Measurements from ENCODE around the gene C10orf90.

C10orf90 gene

DNA sequence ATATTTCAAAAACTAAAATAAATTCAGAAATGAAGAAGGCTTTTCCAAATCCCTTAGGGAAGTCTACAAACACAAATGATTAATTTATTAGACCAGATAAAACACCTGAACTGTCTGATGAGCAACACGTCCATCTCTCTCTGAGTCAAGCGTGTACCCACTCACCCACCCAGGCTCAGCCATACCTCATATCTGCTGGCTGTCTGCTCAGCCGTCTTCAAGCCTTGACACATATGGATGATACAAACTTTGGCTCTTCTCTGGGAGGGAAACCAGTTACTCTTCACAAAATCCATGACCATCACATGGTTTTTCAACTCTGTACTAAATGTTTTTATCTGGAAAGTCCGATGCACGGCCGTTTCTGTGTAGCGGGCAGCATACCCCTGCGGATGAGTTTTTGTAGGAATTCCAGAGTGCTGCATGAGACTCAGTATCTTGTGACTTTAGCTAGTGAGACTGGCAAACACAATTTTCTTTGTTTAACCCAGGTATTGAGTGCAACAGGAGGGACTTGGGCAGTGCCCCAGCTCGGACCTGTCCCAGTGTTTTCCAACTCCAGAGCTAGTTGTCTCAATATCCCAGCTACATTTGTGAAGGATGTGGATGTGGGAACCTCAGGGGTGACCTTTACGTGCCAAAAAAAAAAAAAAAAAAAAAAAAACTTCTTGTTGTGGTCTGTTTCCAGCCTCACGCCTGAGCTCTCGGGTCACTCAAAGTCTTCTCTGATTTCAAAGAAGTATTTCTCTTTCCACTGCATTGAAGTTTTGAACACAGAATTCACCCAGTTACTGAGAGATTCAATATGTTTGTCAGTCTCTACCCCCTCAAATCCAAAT lies at the start of gene C10orf90:
Gene C10orf90 (minus strand): TSS at position 638 of the 839 bp plus-strand sequence. CDS start 213 bp downstream, at position 425.
- no peak for DNase-seq (ENCODE audit: low read depth)

GRCh38 chr10:126716366-126716765 lies 45.9 kb upstream of the C10orf90 start:
- no peak for DNase-seq (ENCODE audit: low read depth)

- no peak for DNase-seq (ENCODE audit: low read depth)
Observed at GRCh38 chr10:126713594-126713993, 43.1 kb upstream of the C10orf90 start.

- DNase-seq (ENCODE audit: low read depth), result no peak
Observed at GRCh38 chr10:126712681-126713080, 42.2 kb upstream of the C10orf90 start.

DNA sequence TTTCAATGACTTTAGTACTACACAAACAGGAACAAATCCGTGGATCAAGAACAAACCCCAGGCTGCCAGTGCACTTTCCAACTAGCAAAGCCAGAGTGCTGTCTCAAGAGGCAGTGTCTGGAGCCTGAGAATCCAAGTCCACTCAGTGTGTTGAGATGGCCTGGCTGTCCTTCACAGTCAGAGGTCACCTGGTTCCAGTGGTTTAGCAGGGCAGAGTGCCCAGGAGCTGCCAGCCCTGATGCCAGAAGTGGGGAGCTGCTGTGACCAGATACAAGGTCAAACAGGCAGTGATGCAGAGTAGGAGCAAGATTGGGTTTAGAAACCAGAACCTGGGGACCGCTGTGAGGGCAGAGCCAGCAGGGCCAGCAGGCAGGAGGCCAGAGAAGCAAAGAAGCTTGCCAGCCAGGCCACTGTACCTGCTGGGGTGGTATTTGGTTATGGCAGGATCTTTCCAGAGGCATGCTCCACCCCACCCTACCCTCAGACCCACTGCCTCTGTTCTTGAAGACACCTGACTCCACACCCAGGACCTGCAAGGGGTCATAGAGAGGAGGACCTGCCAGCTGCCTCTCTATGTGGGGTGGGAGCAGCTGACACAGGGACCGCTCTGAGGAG lies 35.6 kb upstream of the C10orf90 start:
- DNase-seq (ENCODE audit: low read depth), result no peak

- no peak for DNase-seq (ENCODE audit: low read depth)
Observed at GRCh38 chr10:126705131-126705530, 34.6 kb upstream of the C10orf90 start.

DNA sequence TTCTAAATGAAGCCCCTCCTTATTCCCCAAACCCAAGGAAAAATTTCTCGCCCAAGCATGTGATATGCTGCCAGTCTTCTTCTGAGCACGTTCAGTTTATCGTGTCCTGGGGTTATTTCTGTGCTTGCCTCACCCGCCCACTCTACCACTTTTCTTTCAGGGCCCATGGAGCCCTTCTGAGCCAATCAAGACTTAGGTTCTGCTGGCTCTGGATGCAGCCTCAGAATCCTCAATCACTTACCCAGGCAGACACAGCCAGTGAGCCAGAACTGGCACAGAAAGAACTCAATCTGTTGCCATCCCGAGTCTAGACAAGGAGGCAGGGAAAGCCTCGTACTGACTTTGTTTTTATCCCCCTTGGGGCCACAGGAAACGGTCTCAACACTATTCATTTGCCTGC lies 34.2 kb upstream of the C10orf90 start:
- DNase-seq (ENCODE audit: low read depth), result no peak

GRCh38 chr10:126702181-126702580 lies 31.7 kb upstream of the C10orf90 start:
- no peak for DNase-seq (ENCODE audit: low read depth)

DNA sequence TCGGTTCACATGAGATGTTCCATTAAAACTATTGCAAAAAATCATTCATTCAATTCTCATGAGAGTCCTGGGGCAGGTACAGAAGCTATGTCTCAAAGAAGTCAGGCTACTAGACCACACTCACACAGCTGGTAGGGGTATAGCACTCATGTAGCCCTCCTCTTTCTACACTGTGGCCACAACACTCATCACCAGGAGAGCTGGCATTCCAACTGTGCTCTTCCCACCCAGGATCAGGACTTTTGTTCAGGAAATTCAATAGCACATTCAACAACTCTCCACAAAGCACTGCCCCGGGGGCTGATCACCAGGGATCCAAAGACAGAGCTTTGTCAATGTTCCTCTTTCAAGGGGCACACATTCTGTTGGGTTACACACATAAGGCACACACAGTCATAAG lies 31.0 kb upstream of the C10orf90 start:
- DNase-seq (ENCODE audit: low read depth), result no peak

DNA sequence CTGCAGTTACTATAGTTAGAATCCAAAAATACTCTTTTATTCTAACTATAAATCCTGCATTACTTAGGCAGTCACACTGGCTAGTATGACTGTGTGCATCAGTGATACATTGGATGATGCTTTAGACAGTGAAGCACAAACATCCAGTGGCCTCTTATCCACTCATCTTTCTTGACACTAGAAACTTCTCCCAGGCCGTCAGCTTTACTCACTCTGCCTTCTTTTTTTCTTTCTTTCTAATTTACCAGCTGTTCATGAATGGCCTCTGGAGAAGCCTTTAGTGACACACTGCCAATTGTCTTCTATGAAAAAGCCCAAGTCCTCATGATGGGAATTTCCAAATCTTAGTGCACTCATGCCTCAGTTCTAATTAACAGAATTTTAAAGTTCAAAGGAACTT lies 26.2 kb upstream of the C10orf90 start:
- DNase-seq (ENCODE audit: low read depth), result no peak

GRCh38 chr10:126691456-126691855 lies 21.0 kb upstream of the C10orf90 start:
- DNase-seq (ENCODE audit: low read depth), result no peak

DNA sequence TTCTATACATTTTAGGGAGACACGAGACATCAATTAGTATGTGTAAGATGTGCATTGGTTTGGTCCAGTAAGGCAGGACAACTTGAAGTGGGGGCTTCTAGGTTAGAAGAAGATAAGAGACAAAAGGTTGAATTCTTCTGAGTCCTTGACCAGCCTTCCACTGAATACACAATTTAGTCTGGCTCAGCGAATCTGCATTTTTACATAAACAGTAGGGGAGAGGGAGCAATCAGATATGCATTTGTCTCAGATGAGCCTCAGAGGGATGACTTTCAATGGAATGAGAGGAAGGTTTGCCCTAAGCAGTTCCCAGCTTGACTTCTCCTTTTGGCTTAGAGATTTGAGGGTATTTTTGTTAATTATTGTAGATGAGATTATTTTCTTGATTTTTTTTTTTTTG lies 20.0 kb upstream of the C10orf90 start:
- DNase-seq (ENCODE audit: low read depth), result no peak

- no peak for DNase-seq (ENCODE audit: low read depth)
Observed at GRCh38 chr10:126689461-126689994, 19.0 kb upstream of the C10orf90 start.

GRCh38 chr10:126687121-126687606 lies 16.7 kb upstream of the C10orf90 start:
- DNase-seq (ENCODE audit: low read depth), result no peak

DNA sequence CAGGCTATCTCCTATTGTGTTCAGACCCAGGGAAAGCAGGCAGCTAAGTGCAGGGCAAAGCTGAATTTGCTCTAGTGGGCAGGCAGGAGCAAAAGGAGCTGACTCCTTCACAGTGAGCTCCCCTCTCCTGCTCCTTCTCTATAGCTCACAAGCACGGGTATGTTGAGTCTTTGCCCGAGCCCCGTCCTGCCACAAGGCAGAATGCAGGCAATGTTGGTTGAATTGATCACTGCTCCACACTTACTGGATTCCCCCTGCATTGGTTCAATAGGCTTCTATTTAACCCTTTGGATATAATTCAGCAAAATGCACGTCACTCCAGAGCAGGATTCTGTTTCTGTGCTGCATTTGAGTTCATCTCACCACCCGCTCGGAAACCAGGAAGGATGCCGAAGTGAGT lies 16.2 kb upstream of the C10orf90 start:
- DNase-seq (ENCODE audit: low read depth), result no peak

GRCh38 chr10:126686268-126686667 lies 15.8 kb upstream of the C10orf90 start:
- DNase-seq (ENCODE audit: low read depth), result no peak

DNA sequence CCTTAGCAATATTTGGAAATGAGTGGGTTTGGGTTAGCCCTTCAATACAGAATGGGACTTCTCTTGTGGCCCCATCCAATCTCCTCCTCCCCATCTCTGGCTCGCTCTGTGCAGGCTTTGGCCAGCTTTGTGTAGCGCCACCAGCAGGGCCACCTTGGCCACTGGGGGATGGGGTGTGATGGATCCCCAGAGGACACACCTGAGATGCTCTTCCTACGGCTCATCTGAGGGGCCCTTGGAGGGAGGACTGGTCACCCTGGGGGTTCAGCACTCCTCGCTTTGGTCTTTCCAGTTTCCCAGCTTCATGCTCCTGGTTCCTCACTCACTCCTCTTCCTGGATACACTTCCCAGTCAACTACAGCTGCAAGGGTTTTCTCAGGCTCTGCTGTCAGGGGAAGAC lies 15.3 kb upstream of the C10orf90 start:
- DNase-seq (ENCODE audit: low read depth), result no peak

- DNase-seq (ENCODE audit: low read depth), result no peak
Observed at GRCh38 chr10:126684171-126684745, 13.8 kb upstream of the C10orf90 start.

GRCh38 chr10:126683466-126683865 lies 13.0 kb upstream of the C10orf90 start:
- DNase-seq (ENCODE audit: low read depth), result no peak

DNA sequence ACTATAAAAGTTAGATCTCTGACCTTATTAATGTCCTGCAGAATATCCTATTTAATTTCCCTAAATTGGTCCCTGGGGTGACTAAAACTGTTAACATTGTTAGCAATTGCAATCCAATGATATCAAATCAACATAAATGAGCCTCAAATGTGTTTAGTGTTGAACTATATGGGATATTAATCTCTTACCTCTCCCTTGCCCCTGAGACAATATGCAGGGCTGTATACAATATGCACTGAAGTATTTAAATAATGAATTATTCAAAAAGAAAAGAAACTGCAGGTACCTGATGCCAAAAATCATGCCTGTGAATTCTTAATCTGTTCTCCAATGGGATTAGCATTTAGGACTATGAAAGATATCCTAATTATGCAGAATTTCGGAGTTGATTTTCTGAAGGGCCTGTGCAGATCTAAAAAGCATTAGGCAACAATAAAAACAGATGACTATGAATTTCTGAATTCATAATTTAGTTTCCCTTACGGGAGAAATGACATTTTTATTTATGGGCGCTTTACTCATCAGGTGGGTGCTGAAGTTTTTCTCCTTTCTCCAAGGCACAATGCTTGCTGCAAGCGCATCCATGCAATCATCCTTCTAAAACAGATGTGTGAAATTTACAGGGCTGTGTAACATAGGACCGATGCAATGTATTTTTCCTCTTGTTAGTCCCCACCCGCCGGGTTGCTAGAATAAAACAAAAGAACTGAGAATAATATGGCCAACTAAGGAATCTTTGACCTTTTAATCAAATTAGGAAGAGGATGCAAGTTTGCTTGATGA lies 5.4 kb upstream of the C10orf90 start:
- DNase-seq (ENCODE audit: low read depth), result no peak

GRCh38 chr10:126674741-126675515 lies 4.4 kb upstream of the C10orf90 start:
- no peak for DNase-seq (ENCODE audit: low read depth)

Measured in stimulated activated CD8-positive, alpha-beta memory T cell treated with anti-CD3 and anti-CD28 coated beads, Interleukin-12 subunit alpha, Interleukin-12 subunit beta, amount 100 ng/mL, for 1 hour (primary cell).